Stomach (tissue), 9 donors: ENCODE data around the gene KSR2. TPM values are rescaled to one million over a fixed set of nuclear protein-coding genes. Genes with fewer than 3 reads are reported as not detected.

Source experiments
- DNase-seq, 2 donors: peaks; one replicate each; pipeline versions ENCODE4 v3.0.0 to v3.0.0-alpha.2; 2013 to 2019
- H3K27ac ChIP-seq, 5 donors: fragments of 200-600 bp in 4 of 5; sonication (generic) in 4 of 5; one replicate each; pipeline ENCODE4 v1.5.1; 2013 to 2019; ENCODE audit warnings: mild to moderate bottlenecking in 1 of 5, moderate library complexity in 1 of 5
- H3K27me3 ChIP-seq, 3 donors: fragments of 200-600 bp; sonication (generic); one replicate each; pipeline ENCODE4 v1.5.1; 2017 to 2019; ENCODE audit warnings: mixed run types in 1 of 3
- H3K36me3 ChIP-seq, 4 donors: fragments of 200-600 bp; sonication (generic); 1 replicate in 3 of 4; 2 replicates in 1 of 4; pipeline ENCODE4 v1.5.1; 2016 to 2019
- H3K4me1 ChIP-seq, 4 donors: fragments of 200-600 bp; sonication (generic); one replicate each; pipeline ENCODE4 v1.5.1; 2016 to 2019
- H3K4me3 ChIP-seq, 4 donors: fragments of 200-600 bp; sonication (generic) in 3 of 4; one replicate each; pipeline ENCODE4 v1.5.1; 2016 to 2019; ENCODE audit warnings: mild to moderate bottlenecking in 1 of 4
- H3K9me3 ChIP-seq, 4 donors: fragments of 200-600 bp; sonication (generic); one replicate each; pipeline ENCODE4 v1.5.1; 2016 to 2019
- EP300 ChIP-seq: sonication (generic); formaldehyde crosslinking; IDR thresholded peaks from one replicate; pipeline ENCODE4 v1.6.1; 2017; ENCODE audit warnings: antibody characterized with exemption
- POLR2A ChIP-seq, 4 donors: fragments of 450-650 bp; IDR thresholded peaks; one replicate each; pipeline ENCODE4 v1.6.1; 2016; ENCODE audit warnings: antibody characterized with exemption in 4 of 4, control low read depth in 2 of 4, mild to moderate bottlenecking in 1 of 4, moderate library complexity in 1 of 4
- POLR2AphosphoS5 ChIP-seq, 3 donors: sonication (generic); formaldehyde crosslinking; IDR thresholded peaks; one replicate each; pipeline ENCODE4 v1.6.1; 2016; ENCODE audit warnings: antibody characterized with exemption in 3 of 3
- WGBS, 5 donors: extraction: QIAGEN DNeasy Blood & Tissue Kit in 3 of 5; methylation state at CpG; one replicate each; pipeline versions ENCODE4 v1.1.5 to v1.1.7; 2013 to 2018; 5-methylcytosine and 5-hydroxymethylcytosine counted together
- intact Hi-C: fragments of 100-400 bp; cut with DNase I; formaldehyde crosslinking; loops from one replicate; pipeline ENCODE4 v1.15.1; 2023; ENCODE audit warnings: low total_unique reads
- polyA plus RNA-seq, 3 donors: library from polyadenylated mRNA; stranded (reverse); fragments of 200-250 nt; gene quantifications; one replicate each; pipeline ENCODE4 v1.2.3, GENCODE V29; 2013
- total RNA-seq, 5 donors: library from RNA; depleted of rRNA; stranded (reverse); fragments of >200 nt; gene quantifications; one replicate each; pipeline versions ENCODE4 v1.1.0 to v1.2.3, GENCODE V29; 2014 to 2016
- TF ChIP-seq, protein P1 (sequence below), 7 experiments: fragments of 450-650 bp in 4 of 7; fragments of 200-600 bp in 3 of 7; sonication (generic) in 3 of 7; IDR thresholded peaks; one replicate each; pipeline ENCODE4 v1.5.1; 2016 to 2019; ENCODE audit warnings: antibody characterized with exemption in 7 of 7, control low read depth in 2 of 7, mild to moderate bottlenecking in 1 of 7
- donor health status: healthy with polysubstance abuse.
- donor health status: Bipolar disorder and iron deficiency.
- donor health status: healthy.

The KSR2 gene
- total and polyA plus RNA-seq, 8 donors = 0.03 to 1.4 (median 0.26) TPM; not detected in 2

DNA sequence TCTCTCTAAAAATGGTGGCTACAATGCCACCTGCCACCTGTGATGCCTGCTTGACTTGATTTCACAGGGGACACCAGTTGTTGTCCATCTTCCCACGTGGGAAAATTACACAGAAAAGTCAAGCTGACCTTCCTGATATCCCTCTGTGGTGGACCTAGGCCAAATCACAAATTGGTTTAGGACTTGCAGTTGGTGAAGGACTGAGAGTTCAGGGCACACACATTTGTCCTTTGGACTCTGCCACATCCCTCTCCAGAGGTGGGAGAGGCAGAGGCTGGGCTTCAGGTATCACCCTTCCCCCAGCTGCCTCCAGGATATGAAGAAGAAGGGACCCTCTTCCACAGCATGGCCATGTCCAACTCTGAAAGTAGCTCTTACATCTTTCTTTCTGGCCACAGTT is 551.8 kb downstream of the KSR2 start:
- Histone ChIP-seq H3K36me3 (no peaks in the 10 kb centered on the region), H3K27ac (no peak overlapping the region), H3K27me3 (no peaks in the 10 kb centered on the region), H3K4me3 (no peak overlapping the region), H3K4me1 (no peaks in the 10 kb centered on the region), H3K9me3 (no peaks in the 10 kb centered on the region)
- intact Hi-C loops = no loop called here
- no peak for DNase-seq
- 11 to 24% (median 20%) methylated on average over 1 of the region's 1 CpG for WGBS, 5 donors
- TF ChIP-seq POLR2AphosphoS5 (IDR thresholded peaks at IDR 0.05) (no peak), EP300 (no peak), POLR2A (IDR thresholded peaks at IDR 0.05) (no peak)
- TF ChIP-seq, protein P1, sequence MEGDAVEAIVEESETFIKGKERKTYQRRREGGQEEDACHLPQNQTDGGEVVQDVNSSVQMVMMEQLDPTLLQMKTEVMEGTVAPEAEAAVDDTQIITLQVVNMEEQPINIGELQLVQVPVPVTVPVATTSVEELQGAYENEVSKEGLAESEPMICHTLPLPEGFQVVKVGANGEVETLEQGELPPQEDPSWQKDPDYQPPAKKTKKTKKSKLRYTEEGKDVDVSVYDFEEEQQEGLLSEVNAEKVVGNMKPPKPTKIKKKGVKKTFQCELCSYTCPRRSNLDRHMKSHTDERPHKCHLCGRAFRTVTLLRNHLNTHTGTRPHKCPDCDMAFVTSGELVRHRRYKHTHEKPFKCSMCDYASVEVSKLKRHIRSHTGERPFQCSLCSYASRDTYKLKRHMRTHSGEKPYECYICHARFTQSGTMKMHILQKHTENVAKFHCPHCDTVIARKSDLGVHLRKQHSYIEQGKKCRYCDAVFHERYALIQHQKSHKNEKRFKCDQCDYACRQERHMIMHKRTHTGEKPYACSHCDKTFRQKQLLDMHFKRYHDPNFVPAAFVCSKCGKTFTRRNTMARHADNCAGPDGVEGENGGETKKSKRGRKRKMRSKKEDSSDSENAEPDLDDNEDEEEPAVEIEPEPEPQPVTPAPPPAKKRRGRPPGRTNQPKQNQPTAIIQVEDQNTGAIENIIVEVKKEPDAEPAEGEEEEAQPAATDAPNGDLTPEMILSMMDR (IDR thresholded peaks at IDR 0.05) = no peak

DNA sequence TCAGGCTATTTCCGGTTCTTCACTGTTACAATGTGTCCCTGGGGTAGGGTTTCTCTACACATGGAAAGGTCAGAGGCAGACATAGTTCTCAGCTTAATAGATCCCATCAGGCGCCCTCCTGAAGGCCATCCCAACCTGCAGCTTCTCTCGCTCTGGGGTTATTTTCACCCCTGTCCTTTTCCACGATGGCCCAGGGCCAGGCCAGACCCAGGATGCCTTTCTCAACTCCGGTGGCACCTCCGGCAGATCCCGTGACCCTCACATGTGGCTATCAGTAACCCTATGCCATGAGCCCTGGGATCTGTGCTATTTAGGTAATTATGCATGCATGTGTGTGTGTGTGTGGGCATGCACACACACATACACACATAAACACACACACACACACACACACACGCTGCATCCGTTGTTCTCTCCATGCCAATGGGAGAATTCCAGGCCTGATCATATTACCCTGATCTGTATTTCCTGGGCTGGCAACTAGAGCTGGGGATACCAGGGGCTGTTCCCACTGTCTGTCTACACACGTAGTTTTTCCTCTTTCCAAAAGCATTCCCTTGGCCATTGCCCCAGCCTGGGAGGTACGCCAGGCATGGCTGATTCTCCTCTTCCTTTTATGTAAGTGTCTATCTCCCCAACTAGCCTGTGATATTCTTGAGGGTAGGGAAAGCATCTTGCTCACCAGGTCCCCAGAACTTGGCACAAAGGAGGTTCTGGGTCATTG is 556.2 kb downstream of the KSR2 start:
- Histone ChIP-seq H3K4me1 (peaks cover 7 to 12% (median 8%) of the 10 kb centered on the region in 4 donors), H3K27ac (no peak overlapping the region), H3K27me3 (no peaks in the 10 kb centered on the region), H3K9me3 (no peaks in the 10 kb centered on the region), H3K4me3 (no peak overlapping the region), H3K36me3 (no peaks in the 10 kb centered on the region)
- peak in 1 of 2 donors; percentile 6 for DNase-seq
- intact Hi-C loops = no loop called here
- TF ChIP-seq POLR2AphosphoS5 (IDR thresholded peaks at IDR 0.05) (no peak), POLR2A (IDR thresholded peaks at IDR 0.05) (no peak), EP300 (no peak)
- TF ChIP-seq, protein P1 (IDR thresholded peaks at IDR 0.05) = no peak
- 71 to 76% (median 72%) methylated on average over 11 of the region's 11 CpGs for WGBS, 5 donors

DNA sequence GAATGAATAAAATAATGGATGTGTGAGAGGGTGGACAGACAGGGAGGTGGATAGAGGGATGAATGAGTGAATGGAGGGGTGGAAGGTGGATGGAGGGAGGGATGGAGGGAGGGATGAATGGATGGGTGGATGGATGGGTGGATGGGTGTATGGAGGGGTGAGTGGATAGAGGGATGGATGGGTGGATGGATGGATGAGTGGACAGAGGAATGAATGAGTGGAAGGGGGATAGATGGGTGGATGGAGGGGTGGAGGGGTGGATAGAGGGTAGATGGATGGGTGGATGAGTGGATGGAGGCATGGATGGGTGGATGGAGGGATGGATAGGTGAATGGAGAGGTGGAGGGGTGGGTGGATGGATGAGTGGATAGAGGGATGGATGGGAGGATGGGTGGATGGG is 559.5 kb downstream of the KSR2 start:
- no peaks in the 10 kb centered on the region for H3K36me3 ChIP-seq
- H3K4me3 ChIP-seq = no peak overlapping the region
- H3K27me3 ChIP-seq = no peaks in the 10 kb centered on the region
- TF ChIP-seq, protein P1 (IDR thresholded peaks at IDR 0.05) = no peak
- TF ChIP-seq POLR2AphosphoS5 (IDR thresholded peaks at IDR 0.05) = no peak
- peaks cover 0 to under 1% (median 0%) of the 10 kb centered on the region in 4 donors for H3K9me3 ChIP-seq
- intact Hi-C loops = no loop called here
- DNase-seq = no peak
- H3K27ac ChIP-seq = no peak overlapping the region
- H3K4me1 ChIP-seq = peaks cover 7 to 13% (median 8%) of the 10 kb centered on the region in 4 donors

DNA sequence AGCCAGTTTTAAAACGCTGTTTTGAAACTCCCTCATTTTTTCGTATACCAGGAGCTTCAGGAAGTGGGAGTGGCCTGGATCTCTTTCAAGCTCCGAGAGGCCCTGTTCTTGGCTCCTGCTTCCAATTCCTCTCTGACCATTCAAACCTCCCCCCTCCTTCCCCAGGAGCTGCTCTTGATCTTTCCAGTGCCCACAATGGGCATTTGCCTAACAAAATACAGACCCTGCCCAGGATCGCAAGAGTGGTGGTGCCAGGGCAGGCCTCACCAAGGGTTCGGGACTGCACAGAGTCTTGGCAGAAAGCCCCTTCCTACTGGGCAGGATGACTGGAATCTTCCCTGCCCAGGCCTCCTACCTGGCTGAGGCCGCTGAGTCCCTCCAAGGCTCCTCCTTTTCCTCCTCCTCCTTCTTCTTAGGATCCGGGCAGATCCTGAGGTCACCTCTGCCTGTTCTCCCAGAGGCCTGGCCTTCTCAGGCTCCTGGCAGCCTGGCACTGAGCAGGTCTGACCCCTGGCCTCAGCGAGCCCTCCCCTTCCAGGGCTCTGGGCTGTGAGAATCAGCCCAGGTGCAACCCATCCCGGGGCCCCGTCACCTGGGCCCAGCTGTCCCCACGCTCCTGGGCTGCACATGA is 560.5 kb downstream of the KSR2 start:
- no peak for TF ChIP-seq EP300
- TF ChIP-seq, protein P1 (IDR thresholded peaks at IDR 0.05) = no peak
- TF ChIP-seq POLR2AphosphoS5 (IDR thresholded peaks at IDR 0.05) = no peak
- no peak for TF ChIP-seq POLR2A (IDR thresholded peaks at IDR 0.05)
- H3K36me3 ChIP-seq = no peaks in the 10 kb centered on the region
- intact Hi-C loops = no loop called here
- H3K4me3 ChIP-seq = no peak overlapping the region
- peaks cover 7 to 13% (median 8%) of the 10 kb centered on the region in 4 donors for H3K4me1 ChIP-seq
- H3K9me3 ChIP-seq = peaks cover 0 to 10% (median 3%) of the 10 kb centered on the region in 4 donors
- 32 to 41% (median 34%) methylated on average over 10 to 11 of the region's 11 CpGs for WGBS, 5 donors
- H3K27ac ChIP-seq = peak overlapping the region in 2 of 5 donors; percentile 28 to 57
- peak; percentile 72 to 87 for DNase-seq
- H3K27me3 ChIP-seq = no peaks in the 10 kb centered on the region
